ENCODE data around the gene HOXA7.

GRCh38 chr7:27104341-27105058 lies 52.0 kb downstream of the HOXA7 start:
- TF ChIP-seq CTCF (IDR thresholded peaks at IDR 0.05), result no peak
- no peak for TF ChIP-seq POLR2AphosphoS5 (IDR thresholded peaks at IDR 0.05)
- no peak for TF ChIP-seq POLR2A (IDR thresholded peaks at IDR 0.05)
